ENCODE results near the gene LIMA1.

GRCh38 chr12:50263832-50264231, 19.5 kb downstream of the LIMA1 start:
- TF ChIP-seq CTCF (IDR thresholded peaks at IDR 0.05) (no peak), POLR2A (IDR thresholded peaks at IDR 0.05) (no peak)

All from body of pancreas (tissue), 4 donors.